ENCODE data around the gene HSD17B11. TPM values are rescaled to one million over a fixed set of nuclear protein-coding genes. Genes with fewer than 3 reads are reported as not detected.
"Not testable (repeated sequence)": the region's sequence is repeated elsewhere in the genome, so short reads cannot be mapped to it uniquely, and the experiment has no call there.

HSD17B11 gene
- polyA plus RNA-seq, 4 donors = 196 to 420 (median 281) TPM

DNA sequence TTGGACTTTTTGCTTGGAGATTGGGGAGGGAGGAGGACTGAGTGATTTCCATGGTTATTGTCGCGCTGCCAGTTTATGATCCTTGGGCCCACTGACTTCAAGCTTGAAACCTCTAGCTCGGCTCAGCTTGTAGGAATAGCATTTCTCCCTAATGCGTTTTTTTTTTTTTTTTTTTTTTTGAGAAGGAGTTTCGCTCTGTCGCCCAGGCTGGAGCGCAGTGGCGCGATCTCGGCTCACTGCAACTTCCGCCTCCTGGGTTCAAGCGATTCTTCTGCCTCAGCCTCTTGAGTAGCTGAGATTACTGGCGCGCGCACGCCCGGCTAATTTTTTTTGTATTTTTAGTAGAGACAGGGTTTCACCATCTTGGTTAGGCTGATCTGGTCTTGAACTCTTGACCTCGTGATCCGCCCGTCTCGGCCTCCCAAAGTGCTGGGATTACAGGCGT is 33.1 kb upstream of the HSD17B11 start:
- H3K4me1 ChIP-seq (ENCODE audit: control insufficient read depth in 3 of 3, insufficient read depth in 2 of 3, low read depth in 1 of 3, low read length in 2 of 3) = peaks cover 0 to 41% (median 2%) of the 10 kb centered on the region in 3 donors
- H3K27me3 ChIP-seq (ENCODE audit: control insufficient read depth in 3 of 3, insufficient read depth in 3 of 3, low read length in 3 of 3); H3K9me3 ChIP-seq (ENCODE audit: control insufficient read depth in 2 of 2, insufficient read depth in 1 of 2, low read depth in 1 of 2, low read length in 1 of 2); DNase-seq; H3K36me3 ChIP-seq (ENCODE audit: control insufficient read depth in 3 of 3, insufficient read depth in 2 of 3, low read depth in 1 of 3, low read length in 3 of 3); FAIRE-seq: not testable (repeated sequence)
- peak overlapping the region in 2 of 3 donors; percentile 47 to 90 for H3K4me3 ChIP-seq (ENCODE audit: low read depth in 1 of 3, low read length in 3 of 3)
- 56 to 82% (median 64%) methylated on average over 20 to 22 of the region's 22 CpGs for WGBS, 3 donors
- H3K27ac ChIP-seq (ENCODE audit: low read depth in 1 of 3, low read length in 2 of 3) = peak overlapping the region in 2 of 3 donors; percentile 28 to 97

DNA sequence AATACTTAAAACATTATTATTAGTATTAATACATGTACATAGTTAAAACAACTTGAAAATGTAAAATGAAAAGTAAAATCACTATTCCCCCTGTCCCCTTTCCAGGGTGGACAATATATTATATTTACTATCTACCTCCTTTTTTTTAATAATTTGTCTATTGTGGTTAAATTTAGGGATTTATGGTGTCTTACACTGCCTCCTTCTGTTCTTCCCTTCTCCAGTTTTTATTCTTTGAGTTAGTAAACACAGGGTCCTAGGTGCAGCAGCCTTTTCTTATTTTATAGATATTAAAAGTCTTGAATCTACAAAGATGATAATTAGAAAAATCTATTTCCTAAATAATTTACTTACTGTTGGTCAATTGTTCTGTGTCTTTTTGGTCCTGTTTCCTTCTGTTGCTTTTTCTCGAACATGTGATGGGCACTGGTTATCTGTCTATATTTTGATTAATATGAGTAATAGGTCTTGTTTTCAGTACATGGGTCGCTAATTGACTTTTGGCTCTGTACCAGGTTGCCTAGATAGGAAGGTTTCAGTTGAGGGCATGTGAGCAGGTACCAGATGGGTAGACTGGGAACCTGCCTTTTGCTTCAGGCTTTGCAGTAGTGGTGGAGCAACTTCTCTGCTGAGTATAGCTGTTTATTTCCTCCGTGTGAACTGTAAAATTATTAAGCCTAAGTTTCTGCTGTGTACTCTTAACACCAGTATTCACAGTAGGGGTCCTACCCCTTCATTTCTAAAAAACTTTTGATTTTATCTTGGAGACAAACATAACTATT is 32.5 kb upstream of the HSD17B11 start:
- DNase-seq (peak; percentile 58 to 92), FAIRE-seq (no peak)
- H3K4me1 ChIP-seq (ENCODE audit: control insufficient read depth in 3 of 3, insufficient read depth in 2 of 3, low read depth in 1 of 3, low read length in 2 of 3) = peaks cover 0 to 42% (median 2%) of the 10 kb centered on the region in 3 donors
- H3K9me3 ChIP-seq (ENCODE audit: control insufficient read depth in 2 of 2, insufficient read depth in 1 of 2, low read depth in 1 of 2, low read length in 1 of 2) = peaks cover 0 to 4% of the 10 kb centered on the region in 2 donors
- peak overlapping the region in 2 of 3 donors; percentile 88 to 90 for H3K4me3 ChIP-seq (ENCODE audit: low read depth in 1 of 3, low read length in 3 of 3)
- peaks cover 0 to 10% (median 0%) of the 10 kb centered on the region in 3 donors for H3K36me3 ChIP-seq (ENCODE audit: control insufficient read depth in 3 of 3, insufficient read depth in 2 of 3, low read depth in 1 of 3, low read length in 3 of 3)
- peak overlapping the region in 2 of 3 donors; percentile 28 to 97 for H3K27ac ChIP-seq (ENCODE audit: low read depth in 1 of 3, low read length in 2 of 3)
- no peaks in the 10 kb centered on the region for H3K27me3 ChIP-seq (ENCODE audit: control insufficient read depth in 3 of 3, insufficient read depth in 3 of 3, low read length in 3 of 3)
- 2 to 16% (median 8%) methylated on average over 3 of the region's 3 CpGs for WGBS, 3 donors

DNA sequence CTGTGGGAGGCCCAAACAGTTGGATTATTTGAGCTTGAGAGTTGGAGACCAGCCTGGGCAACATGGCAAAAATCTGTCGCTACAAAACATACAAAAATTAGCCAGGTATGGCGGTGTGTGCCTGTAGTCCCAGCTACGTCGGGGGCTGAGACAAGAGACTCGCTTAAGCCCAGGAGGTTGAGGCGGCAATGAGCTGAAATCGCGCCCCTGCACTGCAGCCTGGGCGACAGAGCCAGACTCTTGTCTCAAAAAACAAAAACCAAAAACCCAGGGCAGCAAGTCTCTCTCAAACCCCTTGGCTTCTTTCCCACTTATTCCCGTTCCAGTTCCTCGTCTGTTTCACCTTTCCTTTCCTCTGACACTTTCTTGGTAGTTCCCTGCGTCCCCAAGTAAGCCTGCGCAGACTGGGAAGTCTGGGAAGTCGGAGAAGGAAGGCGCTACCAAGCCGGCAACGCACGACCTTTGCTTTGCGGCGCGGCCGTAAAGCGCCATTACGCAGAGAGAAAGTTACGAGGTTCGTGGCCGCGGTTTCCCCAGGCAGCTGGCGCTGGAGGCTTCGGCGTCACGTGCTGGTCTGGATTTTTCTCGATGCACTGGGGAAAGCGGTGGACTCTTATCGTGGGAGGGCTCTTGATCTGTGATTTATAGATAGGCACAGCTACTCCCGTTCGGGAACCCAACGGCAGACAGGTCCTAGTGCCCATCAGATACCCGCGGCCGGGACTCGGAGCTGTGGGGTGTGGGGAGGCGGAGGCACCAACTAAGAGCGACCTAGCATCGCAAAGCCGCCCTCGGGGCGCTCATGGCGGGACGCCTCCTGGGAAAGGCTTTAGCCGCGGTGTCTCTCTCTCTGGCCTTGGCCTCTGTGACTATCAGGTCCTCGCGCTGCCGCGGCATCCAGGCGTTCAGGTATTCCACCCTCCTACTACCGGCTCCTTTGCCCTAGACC is 31.4 kb upstream of the HSD17B11 start, which contains the start of gene NUDT9:
Gene NUDT9 (plus strand): TSS at position 470 of the 949 bp plus-strand sequence. CDS start 333 bp downstream, at position 803.
- WGBS, 3 donors = 0 to 1% (median 1%) methylated on average over 58 of the region's 58 CpGs

GRCh38 chr4:87420276-87420830 is 29.4 kb upstream of the HSD17B11 start:
- H3K4me1 ChIP-seq (ENCODE audit: control insufficient read depth in 3 of 3, insufficient read depth in 2 of 3, low read depth in 1 of 3, low read length in 2 of 3) = peaks cover 0 to 39% (median 2%) of the 10 kb centered on the region in 3 donors
- no peaks in the 10 kb centered on the region for H3K27me3 ChIP-seq (ENCODE audit: control insufficient read depth in 3 of 3, insufficient read depth in 3 of 3, low read length in 3 of 3)
- peaks cover 0 to 15% of the 10 kb centered on the region in 2 donors for H3K9me3 ChIP-seq (ENCODE audit: control insufficient read depth in 2 of 2, insufficient read depth in 1 of 2, low read depth in 1 of 2, low read length in 1 of 2)
- DNase-seq (no peak), FAIRE-seq (no peak)
- peak overlapping the region in 1 of 3 donors; percentile 64 for H3K27ac ChIP-seq (ENCODE audit: low read depth in 1 of 3, low read length in 2 of 3)
- 66 to 74% (median 73%) methylated on average over 4 of the region's 4 CpGs for WGBS, 3 donors
- no peak overlapping the region for H3K4me3 ChIP-seq (ENCODE audit: low read depth in 1 of 3, low read length in 3 of 3)
- H3K36me3 ChIP-seq (ENCODE audit: control insufficient read depth in 3 of 3, insufficient read depth in 2 of 3, low read depth in 1 of 3, low read length in 3 of 3) = peaks cover 0 to 3% (median 0%) of the 10 kb centered on the region in 3 donors

More for the DNA sequence above, 31.4 kb upstream of the HSD17B11 start, which contains the start of gene NUDT9:
- peak within 1 kb of the TSS; percentile 55 to 90 (median 88) for H3K4me3 ChIP-seq (ENCODE audit: low read depth in 1 of 3, low read length in 3 of 3)
- peaks cover 0 to 15% of the 10 kb centered on the region in 2 donors for H3K9me3 ChIP-seq (ENCODE audit: control insufficient read depth in 2 of 2, insufficient read depth in 1 of 2, low read depth in 1 of 2, low read length in 1 of 2)
- no peak for FAIRE-seq
- H3K27ac ChIP-seq (ENCODE audit: low read depth in 1 of 3, low read length in 2 of 3) = peak within 1 kb of the TSS; percentile 77 to 97 (median 91)
- H3K4me1 ChIP-seq (ENCODE audit: control insufficient read depth in 3 of 3, insufficient read depth in 2 of 3, low read depth in 1 of 3, low read length in 2 of 3) = peaks cover 0 to 42% (median 2%) of the 10 kb centered on the region in 3 donors
- peak; percentile 98 for DNase-seq
- peaks cover 0 to 10% (median 0%) of the 10 kb centered on the region in 3 donors for H3K36me3 ChIP-seq (ENCODE audit: control insufficient read depth in 3 of 3, insufficient read depth in 2 of 3, low read depth in 1 of 3, low read length in 3 of 3)
- no peaks in the 10 kb centered on the region for H3K27me3 ChIP-seq (ENCODE audit: control insufficient read depth in 3 of 3, insufficient read depth in 3 of 3, low read length in 3 of 3)

DNA sequence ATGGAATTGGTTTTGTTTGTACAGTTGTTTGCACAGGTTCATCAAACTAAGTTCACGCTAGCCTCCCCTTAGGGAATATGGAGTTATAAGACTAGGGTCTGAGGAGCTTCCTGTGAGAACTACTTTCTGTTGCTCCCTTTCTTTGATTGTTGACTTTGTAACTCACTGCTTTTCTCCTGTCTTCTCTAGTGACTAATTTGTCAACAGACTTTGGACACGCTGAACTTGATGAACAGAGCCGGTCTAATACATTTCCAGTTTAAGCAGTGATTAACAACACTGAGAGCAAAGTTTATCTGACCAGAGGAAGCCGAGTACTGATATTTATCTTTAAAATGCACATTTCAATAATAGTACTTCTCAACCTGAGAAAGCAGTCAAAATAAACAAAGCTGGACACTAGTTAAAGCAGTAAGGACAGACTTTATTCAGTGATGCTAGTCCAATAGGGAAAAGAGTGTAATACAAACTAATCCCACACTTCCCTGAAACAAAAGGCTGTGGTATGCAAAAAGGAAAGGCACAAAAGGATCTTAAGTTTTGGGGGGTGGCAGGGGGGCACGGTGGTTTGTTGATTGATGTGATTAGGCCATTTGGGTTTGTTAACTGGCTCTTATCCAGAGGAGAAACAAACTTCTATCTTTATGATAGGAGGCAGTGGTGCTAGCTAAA is 28.7 kb upstream of the HSD17B11 start:
- Histone ChIP-seq H3K4me1 (ENCODE audit: control insufficient read depth in 3 of 3, insufficient read depth in 2 of 3, low read depth in 1 of 3, low read length in 2 of 3) (peaks cover 0 to 33% (median 2%) of the 10 kb centered on the region in 3 donors), H3K36me3 (ENCODE audit: control insufficient read depth in 3 of 3, insufficient read depth in 2 of 3, low read depth in 1 of 3, low read length in 3 of 3) (no peaks in the 10 kb centered on the region), H3K27me3 (ENCODE audit: control insufficient read depth in 3 of 3, insufficient read depth in 3 of 3, low read length in 3 of 3) (no peaks in the 10 kb centered on the region), H3K9me3 (ENCODE audit: control insufficient read depth in 2 of 2, insufficient read depth in 1 of 2, low read depth in 1 of 2, low read length in 1 of 2) (peaks cover 0 to 15% of the 10 kb centered on the region in 2 donors), H3K27ac (ENCODE audit: low read depth in 1 of 3, low read length in 2 of 3) (peak overlapping the region in 2 of 3 donors; percentile 30 to 64), H3K4me3 (ENCODE audit: low read depth in 1 of 3, low read length in 3 of 3) (no peak overlapping the region)
- DNase-seq (peak; percentile 75 to 95), FAIRE-seq (no peak)
- WGBS, 3 donors = 11 to 36% (median 22%) methylated on average over 5 of the region's 5 CpGs

- H3K36me3 ChIP-seq (ENCODE audit: control insufficient read depth in 3 of 3, insufficient read depth in 2 of 3, low read depth in 1 of 3, low read length in 3 of 3); H3K27me3 ChIP-seq (ENCODE audit: control insufficient read depth in 3 of 3, insufficient read depth in 3 of 3, low read length in 3 of 3); DNase-seq; H3K4me3 ChIP-seq (ENCODE audit: low read depth in 1 of 3, low read length in 3 of 3); FAIRE-seq: not testable (repeated sequence)
- WGBS, 3 donors = 88 to 93% (median 93%) methylated on average over 4 of the region's 4 CpGs
- Histone ChIP-seq H3K27ac (ENCODE audit: low read depth in 1 of 3, low read length in 2 of 3) (peak overlapping the region in 2 of 3 donors; percentile 41 to 64), H3K9me3 (ENCODE audit: control insufficient read depth in 2 of 2, insufficient read depth in 1 of 2, low read depth in 1 of 2, low read length in 1 of 2) (peaks cover 0 to 15% of the 10 kb centered on the region in 2 donors), H3K4me1 (ENCODE audit: control insufficient read depth in 3 of 3, insufficient read depth in 2 of 3, low read depth in 1 of 3, low read length in 2 of 3) (peaks cover 0 to 28% (median 2%) of the 10 kb centered on the region in 3 donors)
These were observed 27.4 kb upstream of the HSD17B11 start for GRCh38 chr4:87418410-87418809.

GRCh38 chr4:87416965-87417364 is 26.0 kb upstream of the HSD17B11 start:
- Histone ChIP-seq H3K36me3 (ENCODE audit: control insufficient read depth in 3 of 3, insufficient read depth in 2 of 3, low read depth in 1 of 3, low read length in 3 of 3) (no peaks in the 10 kb centered on the region), H3K9me3 (ENCODE audit: control insufficient read depth in 2 of 2, insufficient read depth in 1 of 2, low read depth in 1 of 2, low read length in 1 of 2) (peaks cover 0 to 15% of the 10 kb centered on the region in 2 donors), H3K4me3 (ENCODE audit: low read depth in 1 of 3, low read length in 3 of 3) (no peak overlapping the region), H3K27ac (ENCODE audit: low read depth in 1 of 3, low read length in 2 of 3) (no peak overlapping the region), H3K4me1 (ENCODE audit: control insufficient read depth in 3 of 3, insufficient read depth in 2 of 3, low read depth in 1 of 3, low read length in 2 of 3) (peaks cover 0 to 27% (median 2%) of the 10 kb centered on the region in 3 donors), H3K27me3 (ENCODE audit: control insufficient read depth in 3 of 3, insufficient read depth in 3 of 3, low read length in 3 of 3) (no peaks in the 10 kb centered on the region)
- DNase-seq (peak in 1 of 2 donors; percentile 80), FAIRE-seq (no peak)
- WGBS, 3 donors = 30 to 50% (median 46%) methylated on average over 3 of the region's 3 CpGs
